Measurements from ENCODE around the gene CNOT8. TPM values are rescaled to one million over a fixed set of nuclear protein-coding genes. Genes with fewer than 3 reads are reported as not detected.
A peak's percentile ranks its signal among the peaks of the same experiment; 100 is the strongest.

Gene CNOT8
- total and polyA plus RNA-seq, 9 of the 15 experiments (the other 6 are each of a cell fraction or from before 2014, with no cell fraction given): 15.2 to 68.9 (median 52.1) TPM

GRCh38 chr5:154818471-154819116 is 39.8 kb upstream of the CNOT8 start:
- peak; percentile 42 to 59 (median 50) for DNase-seq (ENCODE audit: extremely low read depth in 1 of 4, low spot score in 3 of 4)
- Histone ChIP-seq H3K4me2 (ENCODE audit: insufficient read depth, low read length) (peak overlapping the region; percentile 26), H4K20me1 (replicated peaks; ENCODE audit: control insufficient read depth, insufficient read depth, low read length) (peaks cover 4% of the 10 kb centered on the region; the same call in 1 of the 2 replicates), H3K9ac (ENCODE audit: insufficient read depth in 1 of 2, low read depth in 2 of 2, low read length in 2 of 2) (peak overlapping the region in 1 of 2 experiments; percentile 77; a peak in 2 of 4 replicates), H3K27me3 (ENCODE audit: control insufficient read depth in 2 of 2, insufficient read depth in 2 of 2, low read length in 2 of 2) (no peaks in the 10 kb centered on the region), H3K4me3 (no peak overlapping the region), H3K9me1 (ENCODE audit: control insufficient read depth, insufficient read depth, low read length) (peaks cover 3% of the 10 kb centered on the region), H3K27ac (ENCODE audit: extremely low read depth, low read depth, low read length) (peak overlapping the region; percentile 34), H2AFZ (ENCODE audit: low read depth, low read length) (no peak overlapping the region), H3K4me1 (replicated peaks in 1 of 2; ENCODE audit: control insufficient read depth in 2 of 2, insufficient read depth in 2 of 2, low read length in 2 of 2) (peaks cover 19 to 26% of the 10 kb centered on the region in 2 experiments), H3K9me3 (replicated peaks; ENCODE audit: control insufficient read depth, insufficient read depth, low read depth, low read length) (no peaks in the 10 kb centered on the region), H3K36me3 (ENCODE audit: control insufficient read depth, insufficient read depth, low read length) (peaks cover 98% of the 10 kb centered on the region), H3K79me2 (ENCODE audit: control insufficient read depth, insufficient read depth, low read length) (peaks cover 8% of the 10 kb centered on the region; the same call in 1 of the 3 replicates)
- no TSS peak for BruUV-seq (replicated peaks)
- ChIA-PET POLR2A (interaction anchor here (0.7 to 1.3 kb wide), 5 partner anchors 9 to 171 kb away, joined by 3 to 4 read pairs (median 3); no protein-coding TSS in a partner anchor), CTCF (ENCODE audit: low intra/inter-chr PET ratio) (interaction anchor here (0.8 kb wide), 1 partner anchor 169 kb away, joined by 4 read pairs; no protein-coding TSS in a partner anchor)
- in situ Hi-C loops (cut with MboI) (no loop called here), intact Hi-C loops (cut with micrococcal nuclease) (loop anchor here (2.0 kb wide), 3 partner anchors 16 to 50 kb away; partner anchors contain the start of gene CNOT8)
- ATAC-seq: peak; percentile 61
- peak; percentile 51 for FAIRE-seq
- 38% methylated on average over 2 of the region's 2 CpGs for WGBS (ENCODE audit: insufficient coverage, low coverage, missing lambda C conversion rate)
- TF ChIP-seq SP1 (CRISPR knock-in tag; IDR thresholded peaks at IDR 0.05): no peak
- no peak for TF ChIP-seq ZBTB11 (CRISPR knock-in tag; IDR thresholded peaks at IDR 0.05)
- TF ChIP-seq RAD21 (CRISPR knock-in tag; conservative IDR thresholded peaks at IDR 0.05 in 1 of 2, IDR thresholded peaks at IDR 0.05 in 1 of 2): no peak
- TF ChIP-seq POLR2B (IDR thresholded peaks at IDR 0.05; ENCODE audit: low read depth, partially characterized antibody): no peak
- no peak for TF ChIP-seq CAMTA2 (CRISPR knock-in tag; conservative IDR thresholded peaks at IDR 0.05)
- no peak for TF ChIP-seq RHOXF2B (CRISPR knock-in tag; conservative IDR thresholded peaks at IDR 0.05)
- TF ChIP-seq SOX6 (IDR thresholded peaks at IDR 0.05): peak; percentile 37; the same call in 1 of the 2 replicates
- no peak for TF ChIP-seq SUPT5H (IDR thresholded peaks at IDR 0.05)
- TF ChIP-seq HNRNPH1 (optimal IDR thresholded peaks at IDR 0.05; ENCODE audit: low read depth, low read length): no peak
- TF ChIP-seq TEAD1 (CRISPR knock-in tag; IDR thresholded peaks at IDR 0.05): no peak
- peak; percentile 28; the same call in 1 of the 2 replicates for TF ChIP-seq CBFA2T2 (conservative IDR thresholded peaks at IDR 0.05)
- 0 out of 2 replicates have a peak, but pooled peaks have one; percentile 12 for TF ChIP-seq POLR2H (tag; IDR thresholded peaks at IDR 0.05; ENCODE audit: low read depth)
- TF ChIP-seq TCF3 (CRISPR knock-in tag; IDR thresholded peaks at IDR 0.05): peak; percentile 65
- TF ChIP-seq POLR2AphosphoS5 (IDR thresholded peaks at IDR 0.05; ENCODE audit: control insufficient read depth, insufficient read depth, low read depth, low read length): 0 out of 2 replicates have a peak, but pooled peaks have one; percentile 40
- no peak for TF ChIP-seq HDAC6 (IDR thresholded peaks at IDR 0.05; ENCODE audit: low read depth, low read length)
- TF ChIP-seq GABPB1 (CRISPR knock-in tag; IDR thresholded peaks at IDR 0.05): 0 out of 2 replicates have a peak, but pooled peaks have one; percentile 32
- TF ChIP-seq NR4A1 (CRISPR knock-in tag; IDR thresholded peaks at IDR 0.05): no peak
- TF ChIP-seq NR4A1 (tag; IDR thresholded peaks at IDR 0.05): peak; percentile 24; the same call in 1 of the 2 replicates
